Keratinocyte (primary cell): ENCODE measurements around the gene ADRA2C. TPM values are rescaled to one million over a fixed set of nuclear protein-coding genes. Genes with fewer than 3 reads are reported as not detected.

Experiments used
- DNase-seq: peaks from one replicate; pipeline ENCODE4 v3.0.0-alpha.2; 2011; ENCODE audit warnings: low read depth, missing footprints, low spot score
- FAIRE-seq: peaks from 2 replicates; lab custom pipeline; 2011; peaks lifted over from hg19 to GRCh38; lab: Jason Lieb, UNC
- H2AFZ ChIP-seq: 2 replicates; pipeline ENCODE4 v1.6.0; 2012; ENCODE audit warnings: low read length, control low read depth, inconsistent platforms; ENCODE audit not compliant: control insufficient read depth
- H3K27ac ChIP-seq: 2 replicates; pipeline ENCODE4 v1.5.1; 2011; ENCODE audit warnings: low read length; ENCODE audit not compliant: control insufficient read depth, insufficient read depth
- H3K27me3 ChIP-seq: 3 replicates; pipeline ENCODE4 v1.6.0; 2011; ENCODE audit warnings: low read length; ENCODE audit not compliant: control insufficient read depth, insufficient read depth; ENCODE audit errors: extremely low read depth
- H3K36me3 ChIP-seq, 2 experiments: 2 replicates in 1 of 2; 3 replicates in 1 of 2; pipeline ENCODE4 v1.5.1; 2011; ENCODE audit warnings: low read length in 2 of 2, mild to moderate bottlenecking in 1 of 2; ENCODE audit not compliant: control insufficient read depth in 2 of 2, insufficient read depth in 2 of 2; ENCODE audit errors: extremely low read depth in 1 of 2
- H3K4me1 ChIP-seq: 3 replicates; pipeline ENCODE4 v1.5.1; 2011; ENCODE audit warnings: low read length; ENCODE audit not compliant: control insufficient read depth, insufficient read depth; ENCODE audit errors: extremely low read depth
- H3K4me2 ChIP-seq: 3 replicates; pipeline ENCODE4 v1.6.0; 2011; ENCODE audit warnings: low read depth, low read length; ENCODE audit not compliant: control insufficient read depth, insufficient read depth; ENCODE audit errors: extremely low read depth
- H3K4me3 ChIP-seq, 3 experiments: fragments of 200-600 bp in 1 of 3; sonication (generic) in 1 of 3; 2 replicates in 2 of 3; 3 replicates in 1 of 3; pipeline ENCODE4 v1.5.1; 2011 to 2016; ENCODE audit warnings: low read length in 3 of 3, mild to moderate bottlenecking in 3 of 3, control low read depth in 2 of 3, inconsistent platforms in 1 of 3, low read depth in 1 of 3, mixed read lengths in 1 of 3, mixed run types in 1 of 3, moderate library complexity in 1 of 3; ENCODE audit not compliant: control insufficient read depth in 2 of 3, insufficient read depth in 2 of 3; ENCODE audit errors: extremely low read depth in 1 of 3
- H3K79me2 ChIP-seq: 2 replicates; pipeline ENCODE4 v1.6.0; 2012; ENCODE audit warnings: low read length; ENCODE audit not compliant: control insufficient read depth, insufficient read depth
- H3K9ac ChIP-seq: 3 replicates; pipeline ENCODE4 v1.6.0; 2011; ENCODE audit warnings: low read length; ENCODE audit not compliant: control insufficient read depth, insufficient read depth; ENCODE audit errors: extremely low read depth
- H3K9me1 ChIP-seq: 3 replicates; pipeline ENCODE4 v1.6.0; 2011; ENCODE audit warnings: low read length; ENCODE audit not compliant: control insufficient read depth, insufficient read depth; ENCODE audit errors: extremely low read depth
- H3K9me3 ChIP-seq: 2 replicates; pipeline ENCODE4 v1.5.1; 2012; ENCODE audit warnings: low read depth, low read length; ENCODE audit not compliant: control insufficient read depth
- H4K20me1 ChIP-seq: 3 replicates; pipeline ENCODE4 v1.6.0; 2011; ENCODE audit warnings: low read length; ENCODE audit not compliant: control insufficient read depth, insufficient read depth; ENCODE audit errors: extremely low read depth
- CTCF ChIP-seq, 3 experiments: IDR thresholded peaks in 1 of 3; conservative IDR thresholded peaks in 1 of 3; optimal IDR thresholded peaks in 1 of 3; 2 replicates in 2 of 3; 3 replicates in 1 of 3; pipeline versions ENCODE3 to v1.5.1; 2011; ENCODE audit warnings: low read length in 3 of 3, mild to moderate bottlenecking in 3 of 3, moderate library complexity in 2 of 3, control low read depth in 1 of 3, inconsistent platforms in 1 of 3; ENCODE audit not compliant: insufficient read depth in 2 of 3; ENCODE audit errors: extremely low read depth in 1 of 3
- EZH2 ChIP-seq: IDR thresholded peaks from one replicate; pipeline ENCODE4 v1.6.1; 2012; ENCODE audit warnings: inconsistent platforms, mild to moderate bottlenecking, low read length, moderate library complexity
- dilution Hi-C: fragments of 300-500 bp; cut with MboI; formaldehyde crosslinking; loops from one replicate; pipeline ENCODE4 v1.7.0; 2020; ENCODE audit warnings: low sequenced_read_pairs; ENCODE audit not compliant: extremely low pct_ligation_motif_present
- polyA plus RNA-seq, 5 experiments: library from polyadenylated mRNA; depleted of rRNA in 3 of 5; stranded (reverse) in 3 of 5; stranded (forward) in 1 of 5; unstranded in 1 of 5; fragments of >200 nt; gene quantifications; 1 replicate in 1 of 5; 2 replicates in 3 of 5; 3 replicates in 1 of 5; pipeline versions ENCODE4 v1.2.1 to v1.2.3, GENCODE V29; 2011 to 2012; ENCODE audit warnings: missing spikeins in 2 of 5, low read depth in 1 of 5, low replicate concordance in 1 of 5

The ADRA2C gene
- polyA plus RNA-seq, 1 donor (not counting 4 experiments of a cell fraction or from before 2014, with no cell fraction given) = 0.05 TPM

- Histone ChIP-seq H4K20me1 (no peaks in the 10 kb centered on the region), H3K27me3 (no peaks in the 10 kb centered on the region), H3K4me2 (no peak overlapping the region), H2AFZ (no peak overlapping the region), H3K9me3 (peaks cover 9% of the 10 kb centered on the region), H3K4me1 (no peaks in the 10 kb centered on the region), H3K27ac (no peak overlapping the region), H3K4me3 (no peak overlapping the region), H3K9ac (no peak overlapping the region), H3K36me3 (no peaks in the 10 kb centered on the region), H3K79me2 (no peaks in the 10 kb centered on the region), H3K9me1 (no peaks in the 10 kb centered on the region)
- FAIRE-seq = no peak
- DNase-seq = no peak
- TF ChIP-seq CTCF (optimal IDR thresholded peaks at IDR 0.05 in 1 of 3, IDR thresholded peaks at IDR 0.05 in 1 of 3, conservative IDR thresholded peaks at IDR 0.05 in 1 of 3; ENCODE audit: extremely low read depth in 1 of 3, insufficient read depth in 2 of 3, low read length in 3 of 3) = no peak
- TF ChIP-seq EZH2 = no peak
- dilution Hi-C loops = no loop called here
Measured at GRCh38 chr4:3744901-3745300, 21.3 kb upstream of the ADRA2C start.

- TF ChIP-seq CTCF (optimal IDR thresholded peaks at IDR 0.05 in 1 of 3, IDR thresholded peaks at IDR 0.05 in 1 of 3, conservative IDR thresholded peaks at IDR 0.05 in 1 of 3; ENCODE audit: extremely low read depth in 1 of 3, insufficient read depth in 2 of 3, low read length in 3 of 3) = no peak
- TF ChIP-seq EZH2 = no peak
- Histone ChIP-seq H3K79me2 (no peaks in the 10 kb centered on the region), H3K9me1 (no peaks in the 10 kb centered on the region), H3K4me2 (no peak overlapping the region), H3K27me3 (no peaks in the 10 kb centered on the region), H3K4me3 (no peak overlapping the region), H3K27ac (no peak overlapping the region), H3K9me3 (peaks cover 9% of the 10 kb centered on the region), H3K4me1 (no peaks in the 10 kb centered on the region), H4K20me1 (no peaks in the 10 kb centered on the region), H3K36me3 (no peaks in the 10 kb centered on the region), H2AFZ (no peak overlapping the region), H3K9ac (no peak overlapping the region)
- DNase-seq (no peak), FAIRE-seq (no peak)
- dilution Hi-C loops = no loop called here
Measured at GRCh38 chr4:3745886-3746656, 20.1 kb upstream of the ADRA2C start.
